Tibial nerve (tissue), 4 donors: ENCODE results near the gene PPP2R2C.

ENCODE experiments used
- EP300 ChIP-seq, 2 donors: sonication (generic); formaldehyde crosslinking; IDR thresholded peaks; one replicate each; pipeline ENCODE4 v1.6.1; 2017; ENCODE audit warnings: antibody characterized with exemption in 2 of 2, mild to moderate bottlenecking in 1 of 2
- POLR2A ChIP-seq, 2 donors: fragments of 450-650 bp; IDR thresholded peaks; one replicate each; pipeline ENCODE4 v1.6.1; 2017; ENCODE audit warnings: antibody characterized with exemption in 2 of 2, mild to moderate bottlenecking in 2 of 2, moderate library complexity in 2 of 2
- TF ChIP-seq, protein P1 (sequence below), 5 experiments: fragments of 200-600 bp in 3 of 5; fragments of 450-650 bp in 2 of 5; sonication (generic) in 3 of 5; IDR thresholded peaks; one replicate each; pipeline ENCODE4 v1.5.1; 2016 to 2019; ENCODE audit warnings: antibody characterized with exemption in 5 of 5, mild to moderate bottlenecking in 3 of 5, moderate library complexity in 2 of 5

DNA sequence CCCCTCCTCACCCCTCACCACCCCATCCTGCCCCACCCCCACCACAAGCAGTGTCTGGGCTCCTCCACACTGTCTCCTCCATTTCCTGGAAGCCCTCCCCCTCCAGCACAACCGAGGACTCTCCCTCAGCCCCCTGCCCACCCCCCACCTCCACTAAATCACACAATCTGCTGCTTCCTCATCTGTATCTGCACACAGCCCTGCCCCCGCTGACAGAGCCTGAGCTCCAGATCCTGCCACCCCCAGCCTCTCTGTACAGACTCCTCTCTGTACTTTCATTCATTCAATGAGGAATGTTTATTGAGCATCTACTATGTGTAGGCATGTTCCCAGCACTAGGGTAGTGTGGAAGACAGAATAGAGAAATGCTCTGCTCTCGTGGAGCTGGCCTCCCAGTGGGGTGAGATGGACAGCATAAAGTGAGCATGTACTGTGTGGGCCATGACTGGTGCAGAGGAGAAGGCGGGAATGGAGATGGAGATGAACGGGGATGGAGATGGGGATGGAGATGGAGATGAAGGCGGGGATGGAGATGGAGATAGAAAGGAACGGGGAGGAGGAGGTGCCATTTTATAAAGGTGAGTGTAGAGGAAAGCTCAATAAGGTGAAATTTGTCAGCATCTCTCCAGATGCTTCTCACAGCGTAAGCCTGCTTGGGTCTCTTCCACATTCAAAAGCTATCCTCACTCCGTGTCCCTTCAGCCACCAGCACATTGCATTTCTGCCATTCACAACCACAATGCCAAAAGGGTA lies 2.5 kb upstream of the PPP2R2C start:
- TF ChIP-seq, protein P1, sequence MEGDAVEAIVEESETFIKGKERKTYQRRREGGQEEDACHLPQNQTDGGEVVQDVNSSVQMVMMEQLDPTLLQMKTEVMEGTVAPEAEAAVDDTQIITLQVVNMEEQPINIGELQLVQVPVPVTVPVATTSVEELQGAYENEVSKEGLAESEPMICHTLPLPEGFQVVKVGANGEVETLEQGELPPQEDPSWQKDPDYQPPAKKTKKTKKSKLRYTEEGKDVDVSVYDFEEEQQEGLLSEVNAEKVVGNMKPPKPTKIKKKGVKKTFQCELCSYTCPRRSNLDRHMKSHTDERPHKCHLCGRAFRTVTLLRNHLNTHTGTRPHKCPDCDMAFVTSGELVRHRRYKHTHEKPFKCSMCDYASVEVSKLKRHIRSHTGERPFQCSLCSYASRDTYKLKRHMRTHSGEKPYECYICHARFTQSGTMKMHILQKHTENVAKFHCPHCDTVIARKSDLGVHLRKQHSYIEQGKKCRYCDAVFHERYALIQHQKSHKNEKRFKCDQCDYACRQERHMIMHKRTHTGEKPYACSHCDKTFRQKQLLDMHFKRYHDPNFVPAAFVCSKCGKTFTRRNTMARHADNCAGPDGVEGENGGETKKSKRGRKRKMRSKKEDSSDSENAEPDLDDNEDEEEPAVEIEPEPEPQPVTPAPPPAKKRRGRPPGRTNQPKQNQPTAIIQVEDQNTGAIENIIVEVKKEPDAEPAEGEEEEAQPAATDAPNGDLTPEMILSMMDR (IDR thresholded peaks at IDR 0.05): no peak
- TF ChIP-seq EP300 (IDR thresholded peaks at IDR 0.05): no peak
- no peak for TF ChIP-seq POLR2A (IDR thresholded peaks at IDR 0.05)
